Stimulated activated CD4-positive, alpha-beta T cell treated with anti-CD3 and anti-CD28 coated beads, TNF-alpha, amount 100 ng/mL, for 24 hours (primary cell): Measurements from ENCODE around the gene STUM.

Experiments used
- DNase-seq, 3 experiments: peaks; one replicate each; pipeline ENCODE4 v3.0.0-alpha.2; 2020; ENCODE audit warnings: low read depth in 3 of 3

STUM gene

GRCh38 chr1:226652613-226653012 lies 104.0 kb downstream of the STUM start:
- no peak for DNase-seq

DNA sequence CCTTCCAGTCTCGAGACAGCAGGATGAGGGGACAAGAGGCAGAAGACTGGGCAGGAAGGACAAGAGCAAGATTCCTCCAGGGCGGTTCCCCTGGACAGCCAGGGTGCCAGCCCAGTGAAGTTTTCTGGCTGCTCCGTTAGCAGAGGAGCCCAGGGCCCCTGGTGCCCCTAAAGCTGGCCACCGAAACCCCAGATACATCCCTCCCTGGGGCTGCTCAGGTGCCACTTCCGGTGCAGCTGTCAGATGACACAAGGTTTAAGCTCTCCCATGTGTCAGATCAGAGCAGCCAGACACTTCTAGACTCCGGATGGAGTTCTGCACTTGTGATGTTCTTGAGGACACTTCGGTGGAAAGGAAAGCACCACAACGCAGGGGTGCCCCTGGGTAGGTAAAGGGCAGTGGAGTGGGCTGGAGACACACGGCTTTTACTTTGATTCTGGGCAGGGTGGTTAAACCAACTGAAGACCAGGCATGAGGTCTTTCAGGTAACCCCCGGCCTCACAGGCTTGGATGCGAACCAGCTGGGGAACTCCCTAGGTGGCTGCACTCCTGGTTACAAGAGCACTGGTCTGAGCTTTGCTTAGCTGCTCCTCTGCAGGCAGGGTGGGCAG lies 104.9 kb downstream of the STUM start:
- peak in 1 of 3 experiments; percentile 42 for DNase-seq

DNA sequence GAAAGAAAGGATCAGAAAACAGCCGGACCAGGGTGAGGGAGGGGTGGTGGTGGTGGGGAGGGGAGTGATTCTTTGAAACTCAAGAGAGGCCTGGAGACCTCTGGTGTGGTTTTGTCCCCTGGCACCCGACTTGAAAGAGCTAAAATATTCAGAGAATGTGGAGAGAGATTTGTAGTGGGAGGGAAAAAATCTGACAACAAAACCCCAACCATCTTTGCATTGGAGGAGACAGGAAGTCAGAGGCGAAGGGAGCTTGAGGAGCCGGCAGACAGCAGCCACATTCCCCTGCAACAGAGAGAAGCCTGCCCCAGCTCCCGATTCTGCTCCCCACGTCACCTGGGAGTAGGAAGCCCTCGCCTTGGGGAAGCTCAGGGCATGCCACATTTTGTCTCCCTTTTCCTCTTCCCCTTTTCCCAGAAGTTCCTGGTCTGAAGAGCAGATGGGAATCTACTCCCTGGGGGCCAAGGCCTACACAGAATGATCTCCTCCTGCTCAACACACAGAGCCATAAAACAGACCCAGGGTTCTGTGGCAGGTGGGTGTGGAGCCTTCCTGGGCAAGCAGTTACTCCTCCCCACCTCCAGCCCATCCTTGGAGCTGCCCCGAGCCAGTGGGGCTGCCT lies 105.6 kb downstream of the STUM start:
- no peak for DNase-seq

GRCh38 chr1:226654668-226655055 lies 106.1 kb downstream of the STUM start:
- no peak for DNase-seq

- no peak for DNase-seq
Measured at GRCh38 chr1:226655251-226656163, 106.9 kb downstream of the STUM start.

GRCh38 chr1:226656201-226656600 lies 107.6 kb downstream of the STUM start:
- no peak for DNase-seq

DNA sequence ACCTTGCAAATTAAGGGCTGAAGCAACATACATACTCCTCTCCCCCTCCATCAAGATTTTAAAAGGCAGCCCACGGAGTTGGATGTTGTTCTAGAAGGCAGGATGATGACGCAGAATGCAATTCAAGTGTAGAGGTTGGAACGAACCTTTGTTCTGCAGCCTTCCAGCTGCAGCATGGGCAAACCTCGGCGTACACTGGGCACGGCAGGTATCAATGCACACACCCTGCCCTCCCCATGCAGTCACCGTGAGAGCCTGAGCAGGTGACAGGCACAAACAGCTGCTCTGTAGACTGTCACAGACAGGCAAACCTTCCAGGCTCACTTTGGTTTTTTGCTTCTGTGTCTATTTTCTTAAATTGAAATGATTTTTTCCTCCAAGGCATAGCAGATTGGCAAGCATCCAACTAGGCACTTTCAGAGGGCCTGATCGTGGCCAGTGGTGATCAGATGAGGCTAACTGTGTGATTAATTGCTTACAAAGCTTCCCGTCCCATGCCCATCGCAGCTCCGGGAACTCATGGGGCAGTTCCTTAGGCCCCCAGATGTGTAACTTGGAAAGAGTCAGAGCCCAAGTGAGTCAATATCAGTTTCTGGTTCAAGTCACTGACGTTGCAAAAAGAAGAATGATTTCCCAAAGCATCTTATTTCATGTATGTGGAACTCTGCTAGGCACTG lies 108.2 kb downstream of the STUM start:
- no peak for DNase-seq

- no peak for DNase-seq
Measured at GRCh38 chr1:226657895-226658545, 109.5 kb downstream of the STUM start.

GRCh38 chr1:226658546-226659125 lies 110.1 kb downstream of the STUM start:
- no peak for DNase-seq
